ENCODE results near the gene ATG9B.

ATG9B gene

DNA sequence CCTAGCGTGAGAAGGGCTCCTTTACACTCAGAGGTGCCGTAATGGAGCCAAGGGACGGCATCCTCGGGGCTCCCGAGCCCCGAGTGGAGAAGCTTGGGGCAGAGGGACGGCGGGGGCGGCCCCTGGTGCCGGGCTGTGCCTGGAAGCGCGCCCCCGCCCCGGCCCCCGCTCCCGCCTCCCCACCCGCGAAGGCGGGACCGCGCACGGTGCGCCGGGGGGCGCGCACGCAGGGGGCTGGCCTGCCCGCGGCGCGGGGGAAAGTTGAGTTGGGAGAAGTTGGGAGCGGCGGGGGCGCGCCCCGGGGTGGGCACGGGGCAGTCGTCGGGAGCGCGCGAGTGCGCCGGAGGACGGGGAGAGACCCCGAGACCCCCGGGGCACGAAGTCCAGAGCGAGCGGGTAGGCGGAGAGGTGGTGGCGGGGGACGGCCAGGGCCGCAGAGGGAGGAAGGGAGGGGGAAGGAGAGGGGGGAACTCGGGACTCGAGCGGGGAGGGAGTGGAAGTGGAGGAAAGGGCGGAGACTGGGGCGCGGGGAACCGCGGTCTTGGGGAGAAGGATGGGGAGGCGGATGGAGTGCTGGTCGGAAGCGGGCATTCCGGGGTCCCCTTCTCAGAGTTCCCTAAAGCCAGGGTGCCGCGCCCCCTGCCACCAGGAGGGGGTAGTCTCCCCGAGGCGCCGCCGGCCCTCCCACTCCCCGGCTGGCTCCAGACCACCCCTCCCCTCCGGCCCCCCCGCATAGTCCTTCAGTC is 35.2 kb upstream of the ATG9B start, which contains the start of gene SLC4A2 (continued):
- TF ChIP-seq, protein P1, sequence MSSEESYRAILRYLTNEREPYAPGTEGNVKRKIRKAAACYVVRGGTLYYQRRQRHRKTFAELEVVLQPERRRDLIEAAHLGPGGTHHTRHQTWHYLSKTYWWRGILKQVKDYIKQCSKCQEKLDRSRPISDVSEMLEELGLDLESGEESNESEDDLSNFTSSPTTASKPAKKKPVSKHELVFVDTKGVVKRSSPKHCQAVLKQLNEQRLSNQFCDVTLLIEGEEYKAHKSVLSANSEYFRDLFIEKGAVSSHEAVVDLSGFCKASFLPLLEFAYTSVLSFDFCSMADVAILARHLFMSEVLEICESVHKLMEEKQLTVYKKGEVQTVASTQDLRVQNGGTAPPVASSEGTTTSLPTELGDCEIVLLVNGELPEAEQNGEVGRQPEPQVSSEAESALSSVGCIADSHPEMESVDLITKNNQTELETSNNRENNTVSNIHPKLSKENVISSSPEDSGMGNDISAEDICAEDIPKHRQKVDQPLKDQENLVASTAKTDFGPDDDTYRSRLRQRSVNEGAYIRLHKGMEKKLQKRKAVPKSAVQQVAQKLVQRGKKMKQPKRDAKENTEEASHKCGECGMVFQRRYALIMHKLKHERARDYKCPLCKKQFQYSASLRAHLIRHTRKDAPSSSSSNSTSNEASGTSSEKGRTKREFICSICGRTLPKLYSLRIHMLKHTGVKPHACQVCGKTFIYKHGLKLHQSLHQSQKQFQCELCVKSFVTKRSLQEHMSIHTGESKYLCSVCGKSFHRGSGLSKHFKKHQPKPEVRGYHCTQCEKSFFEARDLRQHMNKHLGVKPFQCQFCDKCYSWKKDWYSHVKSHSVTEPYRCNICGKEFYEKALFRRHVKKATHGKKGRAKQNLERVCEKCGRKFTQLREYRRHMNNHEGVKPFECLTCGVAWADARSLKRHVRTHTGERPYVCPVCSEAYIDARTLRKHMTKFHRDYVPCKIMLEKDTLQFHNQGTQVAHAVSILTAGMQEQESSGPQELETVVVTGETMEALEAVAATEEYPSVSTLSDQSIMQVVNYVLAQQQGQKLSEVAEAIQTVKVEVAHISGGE (tag by site-specific recombination; conservative IDR thresholded peaks at IDR 0.05; ENCODE audit: low read depth): peak; percentile 66
- TF ChIP-seq ZNF423 (tag by site-specific recombination; IDR thresholded peaks at IDR 0.05) (peak; percentile 63; the same call in 1 of the 2 replicates), YY2 (tag by site-specific recombination; IDR thresholded peaks at IDR 0.05) (no peak), ZSCAN16 (tag by site-specific recombination; IDR thresholded peaks at IDR 0.05) (no peak), ZNF24 (tag by site-specific recombination; IDR thresholded peaks at IDR 0.05) (peak; percentile 46; the same call in 1 of the 2 replicates), KLF1 (tag by site-specific recombination; IDR thresholded peaks at IDR 0.05) (peak; percentile 59), ZNF623 (tag by site-specific recombination; IDR thresholded peaks at IDR 0.05) (0 out of 2 replicates have a peak, but pooled peaks have one; percentile 7), ZNF391 (tag by site-specific recombination; IDR thresholded peaks at IDR 0.05; ENCODE audit: borderline replicate concordance, low read depth) (0 out of 2 replicates have a peak, but pooled peaks have one; percentile 16), ZSCAN30 (tag by site-specific recombination; IDR thresholded peaks at IDR 0.05) (peak; percentile 43; the same call in 1 of the 2 replicates), GLIS2 (tag by site-specific recombination; IDR thresholded peaks at IDR 0.05) (peak; percentile 88; the same call in 1 of the 2 replicates), EGR2 (tag by site-specific recombination; IDR thresholded peaks at IDR 0.05; ENCODE audit: low read depth) (peak; percentile 68)
- TF ChIP-seq, protein P2, sequence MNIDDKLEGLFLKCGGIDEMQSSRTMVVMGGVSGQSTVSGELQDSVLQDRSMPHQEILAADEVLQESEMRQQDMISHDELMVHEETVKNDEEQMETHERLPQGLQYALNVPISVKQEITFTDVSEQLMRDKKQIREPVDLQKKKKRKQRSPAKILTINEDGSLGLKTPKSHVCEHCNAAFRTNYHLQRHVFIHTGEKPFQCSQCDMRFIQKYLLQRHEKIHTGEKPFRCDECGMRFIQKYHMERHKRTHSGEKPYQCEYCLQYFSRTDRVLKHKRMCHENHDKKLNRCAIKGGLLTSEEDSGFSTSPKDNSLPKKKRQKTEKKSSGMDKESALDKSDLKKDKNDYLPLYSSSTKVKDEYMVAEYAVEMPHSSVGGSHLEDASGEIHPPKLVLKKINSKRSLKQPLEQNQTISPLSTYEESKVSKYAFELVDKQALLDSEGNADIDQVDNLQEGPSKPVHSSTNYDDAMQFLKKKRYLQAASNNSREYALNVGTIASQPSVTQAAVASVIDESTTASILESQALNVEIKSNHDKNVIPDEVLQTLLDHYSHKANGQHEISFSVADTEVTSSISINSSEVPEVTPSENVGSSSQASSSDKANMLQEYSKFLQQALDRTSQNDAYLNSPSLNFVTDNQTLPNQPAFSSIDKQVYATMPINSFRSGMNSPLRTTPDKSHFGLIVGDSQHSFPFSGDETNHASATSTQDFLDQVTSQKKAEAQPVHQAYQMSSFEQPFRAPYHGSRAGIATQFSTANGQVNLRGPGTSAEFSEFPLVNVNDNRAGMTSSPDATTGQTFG (tag by site-specific recombination; IDR thresholded peaks at IDR 0.05; ENCODE audit: borderline replicate concordance): no peak
- TF ChIP-seq, protein P3, sequence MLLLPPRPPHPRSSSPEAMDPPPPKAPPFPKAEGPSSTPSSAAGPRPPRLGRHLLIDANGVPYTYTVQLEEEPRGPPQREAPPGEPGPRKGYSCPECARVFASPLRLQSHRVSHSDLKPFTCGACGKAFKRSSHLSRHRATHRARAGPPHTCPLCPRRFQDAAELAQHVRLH (tag by site-specific recombination; IDR thresholded peaks at IDR 0.05): no peak
- TF ChIP-seq, protein P4, sequence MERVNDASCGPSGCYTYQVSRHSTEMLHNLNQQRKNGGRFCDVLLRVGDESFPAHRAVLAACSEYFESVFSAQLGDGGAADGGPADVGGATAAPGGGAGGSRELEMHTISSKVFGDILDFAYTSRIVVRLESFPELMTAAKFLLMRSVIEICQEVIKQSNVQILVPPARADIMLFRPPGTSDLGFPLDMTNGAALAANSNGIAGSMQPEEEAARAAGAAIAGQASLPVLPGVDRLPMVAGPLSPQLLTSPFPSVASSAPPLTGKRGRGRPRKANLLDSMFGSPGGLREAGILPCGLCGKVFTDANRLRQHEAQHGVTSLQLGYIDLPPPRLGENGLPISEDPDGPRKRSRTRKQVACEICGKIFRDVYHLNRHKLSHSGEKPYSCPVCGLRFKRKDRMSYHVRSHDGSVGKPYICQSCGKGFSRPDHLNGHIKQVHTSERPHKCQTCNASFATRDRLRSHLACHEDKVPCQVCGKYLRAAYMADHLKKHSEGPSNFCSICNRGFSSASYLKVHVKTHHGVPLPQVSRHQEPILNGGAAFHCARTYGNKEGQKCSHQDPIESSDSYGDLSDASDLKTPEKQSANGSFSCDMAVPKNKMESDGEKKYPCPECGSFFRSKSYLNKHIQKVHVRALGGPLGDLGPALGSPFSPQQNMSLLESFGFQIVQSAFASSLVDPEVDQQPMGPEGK (tag by site-specific recombination; IDR thresholded peaks at IDR 0.05): peak; percentile 81
- TF ChIP-seq, protein P5, sequence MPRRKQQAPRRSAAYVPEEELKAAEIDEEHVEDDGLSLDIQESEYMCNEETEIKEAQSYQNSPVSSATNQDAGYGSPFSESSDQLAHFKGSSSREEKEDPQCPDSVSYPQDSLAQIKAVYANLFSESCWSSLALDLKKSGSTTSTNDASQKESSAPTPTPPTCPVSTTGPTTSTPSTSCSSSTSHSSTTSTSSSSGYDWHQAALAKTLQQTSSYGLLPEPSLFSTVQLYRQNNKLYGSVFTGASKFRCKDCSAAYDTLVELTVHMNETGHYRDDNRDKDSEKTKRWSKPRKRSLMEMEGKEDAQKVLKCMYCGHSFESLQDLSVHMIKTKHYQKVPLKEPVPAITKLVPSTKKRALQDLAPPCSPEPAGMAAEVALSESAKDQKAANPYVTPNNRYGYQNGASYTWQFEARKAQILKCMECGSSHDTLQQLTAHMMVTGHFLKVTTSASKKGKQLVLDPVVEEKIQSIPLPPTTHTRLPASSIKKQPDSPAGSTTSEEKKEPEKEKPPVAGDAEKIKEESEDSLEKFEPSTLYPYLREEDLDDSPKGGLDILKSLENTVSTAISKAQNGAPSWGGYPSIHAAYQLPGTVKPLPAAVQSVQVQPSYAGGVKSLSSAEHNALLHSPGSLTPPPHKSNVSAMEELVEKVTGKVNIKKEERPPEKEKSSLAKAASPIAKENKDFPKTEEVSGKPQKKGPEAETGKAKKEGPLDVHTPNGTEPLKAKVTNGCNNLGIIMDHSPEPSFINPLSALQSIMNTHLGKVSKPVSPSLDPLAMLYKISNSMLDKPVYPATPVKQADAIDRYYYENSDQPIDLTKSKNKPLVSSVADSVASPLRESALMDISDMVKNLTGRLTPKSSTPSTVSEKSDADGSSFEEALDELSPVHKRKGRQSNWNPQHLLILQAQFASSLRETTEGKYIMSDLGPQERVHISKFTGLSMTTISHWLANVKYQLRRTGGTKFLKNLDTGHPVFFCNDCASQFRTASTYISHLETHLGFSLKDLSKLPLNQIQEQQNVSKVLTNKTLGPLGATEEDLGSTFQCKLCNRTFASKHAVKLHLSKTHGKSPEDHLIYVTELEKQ (tag by site-specific recombination; IDR thresholded peaks at IDR 0.05; ENCODE audit: borderline replicate concordance): no peak; the same call in 1 of the 2 replicates
- TF ChIP-seq, protein P6, sequence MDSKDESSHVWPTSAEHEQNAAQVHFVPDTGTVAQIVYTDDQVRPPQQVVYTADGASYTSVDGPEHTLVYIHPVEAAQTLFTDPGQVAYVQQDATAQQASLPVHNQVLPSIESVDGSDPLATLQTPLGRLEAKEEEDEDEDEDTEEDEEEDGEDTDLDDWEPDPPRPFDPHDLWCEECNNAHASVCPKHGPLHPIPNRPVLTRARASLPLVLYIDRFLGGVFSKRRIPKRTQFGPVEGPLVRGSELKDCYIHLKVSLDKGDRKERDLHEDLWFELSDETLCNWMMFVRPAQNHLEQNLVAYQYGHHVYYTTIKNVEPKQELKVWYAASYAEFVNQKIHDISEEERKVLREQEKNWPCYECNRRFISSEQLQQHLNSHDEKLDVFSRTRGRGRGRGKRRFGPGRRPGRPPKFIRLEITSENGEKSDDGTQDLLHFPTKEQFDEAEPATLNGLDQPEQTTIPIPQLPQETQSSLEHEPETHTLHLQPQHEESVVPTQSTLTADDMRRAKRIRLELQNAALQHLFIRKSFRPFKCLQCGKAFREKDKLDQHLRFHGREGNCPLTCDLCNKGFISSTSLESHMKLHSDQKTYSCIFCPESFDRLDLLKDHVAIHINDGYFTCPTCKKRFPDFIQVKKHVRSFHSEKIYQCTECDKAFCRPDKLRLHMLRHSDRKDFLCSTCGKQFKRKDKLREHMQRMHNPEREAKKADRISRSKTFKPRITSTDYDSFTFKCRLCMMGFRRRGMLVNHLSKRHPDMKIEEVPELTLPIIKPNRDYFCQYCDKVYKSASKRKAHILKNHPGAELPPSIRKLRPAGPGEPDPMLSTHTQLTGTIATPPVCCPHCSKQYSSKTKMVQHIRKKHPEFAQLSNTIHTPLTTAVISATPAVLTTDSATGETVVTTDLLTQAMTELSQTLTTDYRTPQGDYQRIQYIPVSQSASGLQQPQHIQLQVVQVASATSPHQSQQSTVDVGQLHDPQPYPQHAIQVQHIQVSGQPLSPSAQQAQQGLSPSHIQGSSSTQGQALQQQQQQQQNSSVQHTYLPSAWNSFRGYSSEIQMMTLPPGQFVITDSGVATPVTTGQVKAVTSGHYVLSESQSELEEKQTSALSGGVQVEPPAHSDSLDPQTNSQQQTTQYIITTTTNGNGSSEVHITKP (tag by site-specific recombination; IDR thresholded peaks at IDR 0.05): peak; percentile 87
- TF ChIP-seq, protein P7, sequence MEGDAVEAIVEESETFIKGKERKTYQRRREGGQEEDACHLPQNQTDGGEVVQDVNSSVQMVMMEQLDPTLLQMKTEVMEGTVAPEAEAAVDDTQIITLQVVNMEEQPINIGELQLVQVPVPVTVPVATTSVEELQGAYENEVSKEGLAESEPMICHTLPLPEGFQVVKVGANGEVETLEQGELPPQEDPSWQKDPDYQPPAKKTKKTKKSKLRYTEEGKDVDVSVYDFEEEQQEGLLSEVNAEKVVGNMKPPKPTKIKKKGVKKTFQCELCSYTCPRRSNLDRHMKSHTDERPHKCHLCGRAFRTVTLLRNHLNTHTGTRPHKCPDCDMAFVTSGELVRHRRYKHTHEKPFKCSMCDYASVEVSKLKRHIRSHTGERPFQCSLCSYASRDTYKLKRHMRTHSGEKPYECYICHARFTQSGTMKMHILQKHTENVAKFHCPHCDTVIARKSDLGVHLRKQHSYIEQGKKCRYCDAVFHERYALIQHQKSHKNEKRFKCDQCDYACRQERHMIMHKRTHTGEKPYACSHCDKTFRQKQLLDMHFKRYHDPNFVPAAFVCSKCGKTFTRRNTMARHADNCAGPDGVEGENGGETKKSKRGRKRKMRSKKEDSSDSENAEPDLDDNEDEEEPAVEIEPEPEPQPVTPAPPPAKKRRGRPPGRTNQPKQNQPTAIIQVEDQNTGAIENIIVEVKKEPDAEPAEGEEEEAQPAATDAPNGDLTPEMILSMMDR (tag by site-specific recombination; IDR thresholded peaks at IDR 0.05): peak; percentile 67
- TF ChIP-seq, protein P8, sequence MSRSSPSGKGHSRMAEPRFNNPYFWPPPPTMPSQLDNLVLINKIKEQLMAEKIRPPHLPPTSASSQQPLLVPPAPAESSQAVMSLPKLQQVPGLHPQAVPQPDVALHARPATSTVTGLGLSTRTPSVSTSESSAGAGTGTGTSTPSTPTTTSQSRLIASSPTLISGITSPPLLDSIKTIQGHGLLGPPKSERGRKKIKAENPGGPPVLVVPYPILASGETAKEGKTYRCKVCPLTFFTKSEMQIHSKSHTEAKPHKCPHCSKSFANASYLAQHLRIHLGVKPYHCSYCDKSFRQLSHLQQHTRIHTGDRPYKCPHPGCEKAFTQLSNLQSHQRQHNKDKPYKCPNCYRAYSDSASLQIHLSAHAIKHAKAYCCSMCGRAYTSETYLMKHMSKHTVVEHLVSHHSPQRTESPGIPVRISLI (tag by site-specific recombination; IDR thresholded peaks at IDR 0.05): no peak

All from HEK293 (cell line).